ENCODE measurements around the gene AGAP2.

AGAP2 gene

GRCh38 chr12:57726151-57726883 is 12.2 kb downstream of the AGAP2 start:
- H3K27ac Mint-ChIP-seq: peak overlapping the region in 1 of 3 experiments; percentile 74
- TF ChIP-seq, protein P1, sequence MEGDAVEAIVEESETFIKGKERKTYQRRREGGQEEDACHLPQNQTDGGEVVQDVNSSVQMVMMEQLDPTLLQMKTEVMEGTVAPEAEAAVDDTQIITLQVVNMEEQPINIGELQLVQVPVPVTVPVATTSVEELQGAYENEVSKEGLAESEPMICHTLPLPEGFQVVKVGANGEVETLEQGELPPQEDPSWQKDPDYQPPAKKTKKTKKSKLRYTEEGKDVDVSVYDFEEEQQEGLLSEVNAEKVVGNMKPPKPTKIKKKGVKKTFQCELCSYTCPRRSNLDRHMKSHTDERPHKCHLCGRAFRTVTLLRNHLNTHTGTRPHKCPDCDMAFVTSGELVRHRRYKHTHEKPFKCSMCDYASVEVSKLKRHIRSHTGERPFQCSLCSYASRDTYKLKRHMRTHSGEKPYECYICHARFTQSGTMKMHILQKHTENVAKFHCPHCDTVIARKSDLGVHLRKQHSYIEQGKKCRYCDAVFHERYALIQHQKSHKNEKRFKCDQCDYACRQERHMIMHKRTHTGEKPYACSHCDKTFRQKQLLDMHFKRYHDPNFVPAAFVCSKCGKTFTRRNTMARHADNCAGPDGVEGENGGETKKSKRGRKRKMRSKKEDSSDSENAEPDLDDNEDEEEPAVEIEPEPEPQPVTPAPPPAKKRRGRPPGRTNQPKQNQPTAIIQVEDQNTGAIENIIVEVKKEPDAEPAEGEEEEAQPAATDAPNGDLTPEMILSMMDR (IDR thresholded peaks at IDR 0.05; ENCODE audit: unreplicated experiment in 3 of 3): peak; percentile 60 to 64 (median 62)
- peak overlapping the region; percentile 85 to 92 (median 90) for H3K4me3 Mint-ChIP-seq
- H3K36me3 Mint-ChIP-seq (ENCODE audit: low read depth): peaks cover 15% of the 10 kb centered on the region
- peaks cover 1% of the 10 kb centered on the region for H3K4me1 Mint-ChIP-seq
- H3K9me3 Mint-ChIP-seq: no peaks in the 10 kb centered on the region
- peaks cover 84% of the 10 kb centered on the region for H3K27me3 Mint-ChIP-seq (ENCODE audit: low read depth)

- Mint-ChIP-seq H3K27me3 (ENCODE audit: low read depth) (peaks cover 79% of the 10 kb centered on the region), H3K4me1 (no peaks in the 10 kb centered on the region), H3K9me3 (no peaks in the 10 kb centered on the region), H3K4me3 (peak overlapping the region; percentile 85 to 92 (median 90)), H3K27ac (peak overlapping the region in 1 of 3 experiments; percentile 74), H3K36me3 (ENCODE audit: low read depth) (peaks cover 14% of the 10 kb centered on the region)
- TF ChIP-seq, protein P1 (IDR thresholded peaks at IDR 0.05; ENCODE audit: unreplicated experiment in 3 of 3): no peak
Measured at GRCh38 chr12:57725851-57726150, 12.7 kb downstream of the AGAP2 start.

- Mint-ChIP-seq H3K27ac (no peak overlapping the region), H3K36me3 (ENCODE audit: low read depth) (peaks cover 15% of the 10 kb centered on the region), H3K4me1 (no peaks in the 10 kb centered on the region), H3K4me3 (peak overlapping the region; percentile 13 to 39 (median 38)), H3K27me3 (ENCODE audit: low read depth) (peaks cover 72% of the 10 kb centered on the region), H3K9me3 (no peaks in the 10 kb centered on the region)
- TF ChIP-seq, protein P1 (IDR thresholded peaks at IDR 0.05; ENCODE audit: unreplicated experiment in 3 of 3): no peak
Measured at GRCh38 chr12:57724936-57725740, 13.4 kb downstream of the AGAP2 start.

GRCh38 chr12:57724003-57724935 is 14.3 kb downstream of the AGAP2 start:
- Mint-ChIP-seq H3K4me1 (no peaks in the 10 kb centered on the region), H3K27me3 (ENCODE audit: low read depth) (peaks cover 63% of the 10 kb centered on the region), H3K27ac (no peak overlapping the region)

GRCh38 chr12:57723630-57723962 is 14.9 kb downstream of the AGAP2 start:
- TF ChIP-seq, protein P1 (IDR thresholded peaks at IDR 0.05; ENCODE audit: unreplicated experiment in 3 of 3): no peak
- no peaks in the 10 kb centered on the region for H3K9me3 Mint-ChIP-seq

More at GRCh38 chr12:57724003-57724935, 14.3 kb downstream of the AGAP2 start:
- peaks cover 22% of the 10 kb centered on the region for H3K36me3 Mint-ChIP-seq (ENCODE audit: low read depth)
- H3K9me3 Mint-ChIP-seq: no peaks in the 10 kb centered on the region
- TF ChIP-seq, protein P1 (IDR thresholded peaks at IDR 0.05; ENCODE audit: unreplicated experiment in 3 of 3): no peak
- peak overlapping the region in 1 of 3 experiments; percentile 39 for H3K4me3 Mint-ChIP-seq

More at GRCh38 chr12:57723630-57723962, 14.9 kb downstream of the AGAP2 start:
- H3K4me3 Mint-ChIP-seq: no peak overlapping the region
- H3K4me1 Mint-ChIP-seq: no peaks in the 10 kb centered on the region
- peaks cover 28% of the 10 kb centered on the region for H3K36me3 Mint-ChIP-seq (ENCODE audit: low read depth)
- no peak overlapping the region for H3K27ac Mint-ChIP-seq
- peaks cover 57% of the 10 kb centered on the region for H3K27me3 Mint-ChIP-seq (ENCODE audit: low read depth)
